MM.1S (cell line): Measurements from ENCODE around the gene RPTOR.

Source experiments
- DNase-seq: peaks from one replicate; pipeline ENCODE4 v3.0.0-alpha.2; 2015
- H2AFZ ChIP-seq: fragments of 300-600 bp; sonication (generic); 2 replicates; pipeline ENCODE4 v1.6.0; 2016; ENCODE audit warnings: antibody characterized with exemption, low read length
- H3F3A ChIP-seq: fragments of 300-600 bp; sonication (generic); 2 replicates; pipeline ENCODE4 v1.6.1; 2016; ENCODE audit warnings: mild to moderate bottlenecking, antibody characterized with exemption, low read length, moderate library complexity, mixed read lengths; ENCODE audit not compliant: insufficient read depth
- H3K27ac ChIP-seq: fragments of 300-600 bp; sonication (generic); 2 replicates; pipeline ENCODE4 v1.5.1; 2016; ENCODE audit warnings: mild to moderate bottlenecking, low read length
- H3K27me3 ChIP-seq: fragments of 300-600 bp; sonication (generic); replicated peaks from 2 replicates; pipeline ENCODE4 v1.6.0; 2016; ENCODE audit warnings: low read length; ENCODE audit not compliant: insufficient read depth
- H3K36me3 ChIP-seq: fragments of 300-600 bp; sonication (generic); replicated peaks from 2 replicates; pipeline ENCODE4 v1.6.1; 2016; ENCODE audit warnings: mild to moderate bottlenecking, low read length, mixed read lengths; ENCODE audit not compliant: insufficient read depth
- H3K4me1 ChIP-seq: fragments of 300-600 bp; sonication (generic); 2 replicates; pipeline ENCODE4 v1.6.1; 2016; ENCODE audit warnings: low read length, mixed read lengths
- H3K4me2 ChIP-seq: fragments of 300-600 bp; sonication (generic); 2 replicates; pipeline ENCODE4 v1.6.0; 2016; ENCODE audit warnings: low read depth, low read length
- H3K4me3 ChIP-seq: fragments of 300-600 bp; sonication (generic); 2 replicates; pipeline ENCODE4 v1.5.1; 2016; ENCODE audit warnings: low read length, mixed read lengths
- H3K79me2 ChIP-seq: fragments of 300-600 bp; sonication (generic); 2 replicates; pipeline ENCODE4 v1.6.1; 2016; ENCODE audit warnings: mixed run types, low read length, mixed read lengths
- H3K9ac ChIP-seq: fragments of 300-600 bp; sonication (generic); 2 replicates; pipeline ENCODE4 v1.6.1; 2016; ENCODE audit warnings: low read length, mixed read lengths
- H3K9me2 ChIP-seq: fragments of 300-600 bp; sonication (generic); replicated peaks from 2 replicates; pipeline ENCODE4 v1.6.1; 2016; ENCODE audit warnings: mild to moderate bottlenecking, low read length, mixed read lengths; ENCODE audit not compliant: insufficient read depth
- H3K9me3 ChIP-seq: fragments of 300-600 bp; sonication (generic); replicated peaks from 2 replicates; pipeline ENCODE4 v1.6.1; 2016; ENCODE audit warnings: mild to moderate bottlenecking, low read length, mixed read lengths; ENCODE audit not compliant: insufficient read depth
- H4K20me1 ChIP-seq: fragments of 300-600 bp; sonication (generic); 2 replicates; pipeline ENCODE4 v1.6.1; 2016; ENCODE audit warnings: mild to moderate bottlenecking, low read length, moderate library complexity, mixed read lengths; ENCODE audit not compliant: insufficient read depth
- EZH2 ChIP-seq: fragments of 300-600 bp; sonication (generic); optimal IDR thresholded peaks from 2 replicates; pipeline ENCODE3; 2017; ENCODE audit warnings: low read depth, mild to moderate bottlenecking, antibody characterized with exemption, low read length, mixed read lengths
- EZH2phosphoT487 ChIP-seq: fragments of 300-600 bp; sonication (generic); IDR thresholded peaks from 2 replicates; pipeline ENCODE4 v1.6.1; 2018; ENCODE audit warnings: antibody characterized with exemption, low read length
- TF ChIP-seq, protein P1 (sequence below): fragments of 300-600 bp; sonication (generic); IDR thresholded peaks from 2 replicates; pipeline ENCODE4 v1.5.1; 2016; ENCODE audit warnings: antibody characterized with exemption, low read length, mixed read lengths

Gene RPTOR

GRCh38 chr17:80802626-80803450 lies 258.2 kb downstream of the RPTOR start:
- H3K79me2 ChIP-seq = no peaks in the 10 kb centered on the region
- no peaks in the 10 kb centered on the region for H3K36me3 ChIP-seq
- no peaks in the 10 kb centered on the region for H3K9me3 ChIP-seq
- H3K9ac ChIP-seq = no peak overlapping the region
- no peak overlapping the region for H3K4me2 ChIP-seq
- no peak overlapping the region for H2AFZ ChIP-seq
- no peak overlapping the region for H3K27ac ChIP-seq
- H3K4me1 ChIP-seq = no peaks in the 10 kb centered on the region
- H3K27me3 ChIP-seq = no peaks in the 10 kb centered on the region
- H3K4me3 ChIP-seq = no peak overlapping the region
- H3K9me2 ChIP-seq = no peaks in the 10 kb centered on the region
- no peaks in the 10 kb centered on the region for H3F3A ChIP-seq
- TF ChIP-seq, protein P1, sequence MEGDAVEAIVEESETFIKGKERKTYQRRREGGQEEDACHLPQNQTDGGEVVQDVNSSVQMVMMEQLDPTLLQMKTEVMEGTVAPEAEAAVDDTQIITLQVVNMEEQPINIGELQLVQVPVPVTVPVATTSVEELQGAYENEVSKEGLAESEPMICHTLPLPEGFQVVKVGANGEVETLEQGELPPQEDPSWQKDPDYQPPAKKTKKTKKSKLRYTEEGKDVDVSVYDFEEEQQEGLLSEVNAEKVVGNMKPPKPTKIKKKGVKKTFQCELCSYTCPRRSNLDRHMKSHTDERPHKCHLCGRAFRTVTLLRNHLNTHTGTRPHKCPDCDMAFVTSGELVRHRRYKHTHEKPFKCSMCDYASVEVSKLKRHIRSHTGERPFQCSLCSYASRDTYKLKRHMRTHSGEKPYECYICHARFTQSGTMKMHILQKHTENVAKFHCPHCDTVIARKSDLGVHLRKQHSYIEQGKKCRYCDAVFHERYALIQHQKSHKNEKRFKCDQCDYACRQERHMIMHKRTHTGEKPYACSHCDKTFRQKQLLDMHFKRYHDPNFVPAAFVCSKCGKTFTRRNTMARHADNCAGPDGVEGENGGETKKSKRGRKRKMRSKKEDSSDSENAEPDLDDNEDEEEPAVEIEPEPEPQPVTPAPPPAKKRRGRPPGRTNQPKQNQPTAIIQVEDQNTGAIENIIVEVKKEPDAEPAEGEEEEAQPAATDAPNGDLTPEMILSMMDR = no peak
- TF ChIP-seq EZH2 = no peak
- TF ChIP-seq EZH2phosphoT487 = no peak
- H4K20me1 ChIP-seq = no peaks in the 10 kb centered on the region
- no peak for DNase-seq

DNA sequence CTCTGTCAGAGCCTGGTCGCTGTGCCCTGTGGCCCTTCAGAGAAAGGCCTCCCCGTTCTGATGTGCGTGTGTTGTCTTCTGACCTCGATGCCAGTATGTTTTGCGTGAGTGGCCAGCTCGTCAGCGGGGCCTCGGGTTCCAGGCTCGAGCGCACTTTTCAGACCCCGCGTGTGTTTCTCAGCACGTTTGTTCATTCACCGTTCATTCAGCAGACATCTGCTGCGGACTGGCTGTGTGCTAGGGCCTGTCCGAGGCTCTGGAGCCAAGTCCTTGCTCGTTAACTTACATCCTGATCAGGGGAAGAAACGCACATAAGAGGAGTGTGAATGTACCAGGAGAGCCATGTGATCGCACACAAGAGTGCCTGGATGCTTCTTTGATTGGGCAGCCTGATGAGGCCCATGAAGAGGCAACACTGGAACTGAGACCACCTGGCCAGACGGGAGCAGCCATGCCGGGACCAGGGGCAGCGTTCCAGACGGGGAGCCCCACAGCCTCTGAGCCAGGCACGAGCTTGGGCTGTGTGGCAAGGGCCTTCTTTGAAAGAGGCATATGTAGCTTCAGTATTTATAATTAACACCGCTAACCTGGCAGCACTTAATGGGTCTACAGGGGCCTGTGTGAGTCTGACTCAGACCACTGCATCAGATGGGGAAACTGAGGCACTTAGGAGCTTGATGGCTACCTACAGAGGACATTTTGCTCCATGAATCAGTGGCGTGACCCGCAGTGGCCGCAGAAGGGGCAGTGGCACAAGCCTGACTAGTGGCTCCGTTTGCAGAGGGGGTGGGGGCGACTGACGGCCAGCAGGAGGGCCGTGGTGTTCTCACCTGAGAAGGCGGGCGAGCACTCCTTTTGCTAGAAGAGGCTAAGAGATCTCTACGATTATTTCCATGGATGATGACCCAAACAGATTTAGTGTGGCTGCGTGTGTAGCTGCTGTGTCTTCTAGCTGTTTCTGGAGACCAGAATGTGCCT lies 259.1 kb downstream of the RPTOR start:
- no peaks in the 10 kb centered on the region for H3K36me3 ChIP-seq

DNA sequence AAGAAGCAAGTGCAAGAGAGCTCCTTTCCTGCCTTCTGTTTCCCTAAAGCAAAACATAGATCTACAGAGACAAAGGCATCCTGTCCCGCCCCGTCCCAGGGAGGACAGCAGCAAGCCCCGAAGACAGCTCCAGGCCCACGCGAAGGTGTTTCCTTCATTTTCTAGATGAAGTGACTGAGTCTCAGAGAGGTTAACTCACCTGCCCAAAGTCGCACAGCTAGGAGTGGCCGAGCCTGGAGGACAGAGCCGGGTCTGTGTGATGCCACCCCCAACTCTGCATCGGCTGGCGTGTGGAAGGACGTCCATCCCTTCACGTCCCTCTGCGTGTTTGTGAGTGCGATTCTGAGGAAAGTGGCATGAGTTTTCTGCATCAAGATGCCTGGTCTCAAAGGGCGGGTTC lies 259.8 kb downstream of the RPTOR start:
- H3K4me2 ChIP-seq = no peak overlapping the region
- H3K4me3 ChIP-seq = no peak overlapping the region
- H3K27ac ChIP-seq = no peak overlapping the region
- H3K9ac ChIP-seq = no peak overlapping the region
- H4K20me1 ChIP-seq = no peaks in the 10 kb centered on the region
- H3K9me3 ChIP-seq = no peaks in the 10 kb centered on the region
- no peak for TF ChIP-seq EZH2
- no peak for TF ChIP-seq EZH2phosphoT487
- TF ChIP-seq, protein P1 = no peak
- H3K27me3 ChIP-seq = no peaks in the 10 kb centered on the region
- no peaks in the 10 kb centered on the region for H3K4me1 ChIP-seq
- DNase-seq = no peak
- H3K9me2 ChIP-seq = no peaks in the 10 kb centered on the region
- no peaks in the 10 kb centered on the region for H3K79me2 ChIP-seq
- H3F3A ChIP-seq = no peaks in the 10 kb centered on the region
- H3K36me3 ChIP-seq = no peaks in the 10 kb centered on the region
- H2AFZ ChIP-seq = no peak overlapping the region

More for the DNA sequence above, 259.1 kb downstream of the RPTOR start:
- no peaks in the 10 kb centered on the region for H3K9me3 ChIP-seq
- no peak for TF ChIP-seq EZH2phosphoT487
- no peak for TF ChIP-seq EZH2
- TF ChIP-seq, protein P1 = no peak
- H3K4me3 ChIP-seq = no peak overlapping the region
- H3K27me3 ChIP-seq = no peaks in the 10 kb centered on the region
- no peak overlapping the region for H2AFZ ChIP-seq
- no peaks in the 10 kb centered on the region for H4K20me1 ChIP-seq
- no peak overlapping the region for H3K27ac ChIP-seq
- H3K9ac ChIP-seq = no peak overlapping the region
- no peaks in the 10 kb centered on the region for H3K79me2 ChIP-seq
- DNase-seq = no peak
- no peak overlapping the region for H3K4me2 ChIP-seq
- no peaks in the 10 kb centered on the region for H3K4me1 ChIP-seq
- no peaks in the 10 kb centered on the region for H3K9me2 ChIP-seq
- no peaks in the 10 kb centered on the region for H3F3A ChIP-seq
